GM04504 (cell line): ENCODE results near the gene MMP11.

Experiments used
- DNase-seq: peaks from one replicate; pipeline ENCODE4 v3.0.0-alpha.2; 2012; ENCODE audit warnings: low read depth

The MMP11 gene

GRCh38 chr22:23803001-23803819, 30.6 kb downstream of the MMP11 start:
- no peak for DNase-seq

- DNase-seq: no peak
These were observed 32.2 kb downstream of the MMP11 start for GRCh38 chr22:23804781-23805291.

GRCh38 chr22:23806837-23807236, 34.2 kb downstream of the MMP11 start:
- no peak for DNase-seq

- DNase-seq: no peak
These were observed 39.7 kb downstream of the MMP11 start for GRCh38 chr22:23812378-23812777.

- DNase-seq: no peak
These were observed 43.0 kb downstream of the MMP11 start for GRCh38 chr22:23815541-23816155.

GRCh38 chr22:23816156-23816976, 43.7 kb downstream of the MMP11 start:
- no peak for DNase-seq

- no peak for DNase-seq
These were observed 44.5 kb downstream of the MMP11 start for GRCh38 chr22:23817146-23817545.

GRCh38 chr22:23818541-23818940, 45.9 kb downstream of the MMP11 start:
- no peak for DNase-seq

- DNase-seq: no peak
These were observed 48.1 kb downstream of the MMP11 start for GRCh38 chr22:23820748-23821211.

- DNase-seq: no peak
These were observed 49.5 kb downstream of the MMP11 start for GRCh38 chr22:23822101-23822671.

- no peak for DNase-seq
These were observed 50.7 kb downstream of the MMP11 start for GRCh38 chr22:23823331-23823791.

- DNase-seq: no peak
These were observed 52.0 kb downstream of the MMP11 start for GRCh38 chr22:23824476-23825245.

GRCh38 chr22:23825246-23825905, 52.7 kb downstream of the MMP11 start:
- no peak for DNase-seq

GRCh38 chr22:23826510-23827350, 54.1 kb downstream of the MMP11 start:
- peak; percentile 58 for DNase-seq

- DNase-seq: no peak
These were observed 54.8 kb downstream of the MMP11 start for GRCh38 chr22:23827351-23827995.

GRCh38 chr22:23828800-23829680, 56.4 kb downstream of the MMP11 start:
- no peak for DNase-seq

- peak; percentile 81 for DNase-seq
These were observed 57.3 kb downstream of the MMP11 start for GRCh38 chr22:23829845-23830372.

- no peak for DNase-seq
These were observed 58.6 kb downstream of the MMP11 start for GRCh38 chr22:23831261-23831660.
